NT2/D1 (cell line): Measurements from ENCODE around the gene HPS1.

Source experiments
- DNase-seq: peaks from one replicate; pipeline ENCODE4 v3.0.0-alpha.2; 2011; ENCODE audit warnings: low read depth, low spot score
- H3K27me3 ChIP-seq: 2 replicates; pipeline ENCODE4 v1.6.0; 2011; ENCODE audit warnings: mild to moderate bottlenecking; ENCODE audit not compliant: insufficient read length, insufficient read depth
- H3K36me3 ChIP-seq: 2 replicates; pipeline ENCODE4 v1.6.1; 2011; ENCODE audit warnings: mild to moderate bottlenecking, low read length, mixed read lengths; ENCODE audit not compliant: insufficient read depth, insufficient read length
- H3K4me1 ChIP-seq: 2 replicates; pipeline ENCODE4 v1.5.1; 2011; ENCODE audit not compliant: insufficient read depth, insufficient read length
- H3K4me3 ChIP-seq: 2 replicates; pipeline ENCODE4 v1.5.1; 2011; ENCODE audit warnings: low read depth; ENCODE audit not compliant: insufficient read length
- H3K9ac ChIP-seq: 2 replicates; pipeline ENCODE4 v1.6.0; 2011; ENCODE audit warnings: low read depth; ENCODE audit not compliant: insufficient read length
- H3K9me3 ChIP-seq: 2 replicates; pipeline ENCODE4 v1.5.1; 2011; ENCODE audit warnings: mild to moderate bottlenecking, low read length; ENCODE audit not compliant: insufficient read depth
- SUZ12 ChIP-seq: IDR thresholded peaks from 2 replicates; pipeline ENCODE4 v1.6.1; 2011; ENCODE audit not compliant: insufficient read length, insufficient read depth; ENCODE audit errors: extremely low read depth
- YY1 ChIP-seq: IDR thresholded peaks from 2 replicates; pipeline ENCODE4 v1.6.1; 2011; ENCODE audit not compliant: insufficient read length, insufficient read depth
- ZNF274 ChIP-seq: IDR thresholded peaks from 2 replicates; pipeline ENCODE4 v1.6.1; 2011; ENCODE audit warnings: mild to moderate bottlenecking, low read depth, low read length

HPS1 gene

DNA sequence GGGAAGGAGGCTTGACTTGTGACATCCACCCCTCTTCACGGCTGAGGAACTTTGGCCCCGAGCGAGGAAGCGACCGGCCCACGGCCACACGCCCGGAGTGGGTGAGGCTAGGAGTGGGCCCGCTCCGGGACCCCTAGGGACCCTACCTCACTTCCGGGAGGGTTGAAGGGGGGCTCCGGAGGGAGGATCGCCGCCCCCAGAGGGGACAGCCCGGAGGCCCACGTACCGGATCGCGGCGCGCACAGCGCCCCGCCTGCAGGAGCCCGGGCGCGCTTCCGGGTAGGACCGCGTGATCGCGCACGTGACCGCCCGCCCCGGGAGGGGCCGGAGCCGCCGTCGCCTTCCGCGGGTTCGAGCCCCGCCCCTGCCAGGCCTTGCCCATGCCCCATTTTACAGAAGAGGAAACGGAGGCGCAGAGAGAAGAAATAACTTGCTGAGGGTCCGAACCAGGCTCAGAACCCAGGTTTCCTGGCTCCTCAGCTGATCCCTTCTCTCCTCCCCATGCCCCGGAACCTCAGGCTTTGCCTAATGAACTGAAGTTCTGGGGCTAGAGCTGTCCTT is at the start of gene HPS1:
HPS1 (minus strand) TSS at position 275 of the 561 bp plus-strand sequence. CDS start 3,695 bp downstream, outside the sequence.
- Histone ChIP-seq H3K27me3 (no peaks in the 10 kb centered on the region), H3K4me3 (peak within 1 kb of the TSS; percentile 69), H3K9ac (peak within 1 kb of the TSS; percentile 86), H3K36me3 (peaks cover 40% of the 10 kb centered on the region), H3K4me1 (no peaks in the 10 kb centered on the region), H3K9me3 (no peaks in the 10 kb centered on the region)
- TF ChIP-seq YY1 = no peak
- no peak for TF ChIP-seq SUZ12
- no peak for TF ChIP-seq ZNF274
- no peak for DNase-seq

DNA sequence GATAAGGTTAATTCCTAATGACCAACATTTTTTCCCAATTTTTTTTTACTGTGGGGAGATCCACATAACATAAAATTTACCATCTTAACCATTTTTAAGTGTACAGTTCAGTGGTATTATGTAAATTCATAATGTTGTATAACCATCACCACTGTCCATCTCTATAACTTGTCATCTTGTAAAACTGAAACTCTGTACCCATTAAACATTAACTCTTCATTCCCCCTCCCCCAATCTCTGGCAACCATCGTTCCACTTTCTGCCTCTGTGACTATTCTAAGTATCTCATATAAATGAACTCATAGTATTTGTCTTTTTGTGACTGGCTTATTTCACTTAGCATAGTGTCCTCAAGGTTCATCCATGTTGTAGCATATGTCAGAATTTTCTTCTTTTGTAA is 46.0 kb upstream of the HPS1 start:
- no peak for DNase-seq
- peaks cover 12% of the 10 kb centered on the region; the same call in 1 of the 2 replicates for H3K9me3 ChIP-seq

DNA sequence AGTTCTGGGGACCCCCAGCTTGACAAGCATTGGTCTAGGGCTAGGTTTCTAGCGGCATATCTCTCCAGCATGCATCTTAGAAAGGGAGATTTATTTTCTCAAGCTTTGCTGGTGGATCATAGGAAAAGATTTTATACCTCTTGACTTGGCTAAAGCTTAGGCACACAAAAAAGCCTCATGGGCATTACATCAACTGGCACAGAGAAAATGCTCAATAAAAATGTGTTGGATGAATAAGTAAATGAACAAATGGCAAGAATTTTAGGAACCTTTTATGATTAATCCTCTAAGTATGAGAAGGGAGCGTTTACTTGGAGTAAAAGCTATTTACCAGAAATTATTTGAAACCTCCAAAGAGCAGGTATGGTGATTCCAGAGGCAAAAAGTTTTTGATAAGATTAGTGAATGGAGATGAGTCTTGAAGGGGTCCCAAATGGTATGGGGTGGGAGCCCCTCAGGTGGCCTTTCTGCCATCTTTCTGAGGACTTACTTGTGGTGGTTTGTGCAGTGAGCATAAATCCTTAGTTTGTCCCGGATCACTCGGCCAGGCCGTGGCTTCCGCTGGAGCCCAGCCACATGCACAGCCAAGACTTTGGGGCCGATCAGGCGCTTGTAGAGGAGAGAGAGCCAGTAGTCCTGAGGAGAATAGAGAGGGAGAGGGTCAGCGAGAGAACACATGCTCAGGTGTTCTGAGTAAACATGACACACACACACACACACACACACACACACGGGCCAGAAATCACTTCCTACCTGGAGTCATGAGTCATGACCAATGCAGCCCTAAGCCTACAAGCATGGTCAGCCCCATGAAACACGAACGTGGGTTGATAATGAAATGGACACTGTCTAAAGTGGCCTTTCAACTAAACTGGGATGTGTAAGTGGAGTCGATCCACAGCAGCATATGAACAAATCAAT is 43.1 kb upstream of the HPS1 start:
- Histone ChIP-seq H3K9ac (no peak overlapping the region), H3K27me3 (no peaks in the 10 kb centered on the region), H3K4me3 (no peak overlapping the region), H3K9me3 (no peaks in the 10 kb centered on the region), H3K36me3 (no peaks in the 10 kb centered on the region), H3K4me1 (no peaks in the 10 kb centered on the region)
- no peak for DNase-seq
- no peak for TF ChIP-seq YY1
- TF ChIP-seq ZNF274 = no peak
- no peak for TF ChIP-seq SUZ12

More for the DNA sequence above, 46.0 kb upstream of the HPS1 start:
- TF ChIP-seq ZNF274 = no peak
- TF ChIP-seq SUZ12 = no peak
- TF ChIP-seq YY1 = no peak
- Histone ChIP-seq H3K4me1 (no peaks in the 10 kb centered on the region), H3K9ac (no peak overlapping the region), H3K4me3 (no peak overlapping the region), H3K36me3 (no peaks in the 10 kb centered on the region), H3K27me3 (no peaks in the 10 kb centered on the region)

GRCh38 chr10:98488669-98489430 is 42.1 kb upstream of the HPS1 start:
- no peak for DNase-seq
- TF ChIP-seq ZNF274 (no peak), YY1 (no peak), SUZ12 (no peak)
- Histone ChIP-seq H3K4me3 (no peak overlapping the region), H3K9me3 (no peaks in the 10 kb centered on the region), H3K27me3 (no peaks in the 10 kb centered on the region), H3K36me3 (no peaks in the 10 kb centered on the region), H3K4me1 (no peaks in the 10 kb centered on the region), H3K9ac (no peak overlapping the region)

GRCh38 chr10:98487649-98488048 is 40.9 kb upstream of the HPS1 start:
- no peaks in the 10 kb centered on the region for H3K4me1 ChIP-seq
- no peak for TF ChIP-seq SUZ12
- TF ChIP-seq ZNF274 = no peak
- no peak for TF ChIP-seq YY1
- H3K27me3 ChIP-seq = no peaks in the 10 kb centered on the region
- no peak overlapping the region for H3K9ac ChIP-seq
- DNase-seq = no peak
- 0 out of 2 replicates have a peak, but pooled peaks cover 6% of the 10 kb centered on the region for H3K9me3 ChIP-seq
- no peaks in the 10 kb centered on the region for H3K36me3 ChIP-seq
- no peak overlapping the region for H3K4me3 ChIP-seq

- no peak overlapping the region for H3K9ac ChIP-seq
- H3K4me1 ChIP-seq = no peaks in the 10 kb centered on the region
- H3K27me3 ChIP-seq = no peaks in the 10 kb centered on the region
- H3K36me3 ChIP-seq = no peaks in the 10 kb centered on the region
- DNase-seq = no peak
- H3K4me3 ChIP-seq = no peak overlapping the region
- H3K9me3 ChIP-seq = 0 out of 2 replicates have a peak, but pooled peaks cover 6% of the 10 kb centered on the region
- TF ChIP-seq SUZ12 (no peak), ZNF274 (no peak), YY1 (no peak)
Measured at GRCh38 chr10:98486421-98486820, 39.7 kb upstream of the HPS1 start.
